GM19467 (cell line): Measurements from ENCODE around the gene ATIC.
A peak's percentile ranks its signal among the peaks of the same experiment; 100 is the strongest.

Experiments
- ATAC-seq: cut with Tn5 transposase; IDR thresholded peaks from one replicate; pipeline ENCODE4 v1.9.1; 2021; ENCODE audit warnings: mild to moderate bottlenecking, moderate library complexity; ENCODE audit not compliant: unreplicated experiment

ATIC gene

GRCh38 chr2:215314896-215315295, 3.0 kb downstream of the ATIC start:
- ATAC-seq, result no peak

GRCh38 chr2:215315301-215315700, 3.4 kb downstream of the ATIC start:
- ATAC-seq, result no peak

GRCh38 chr2:215316336-215316735, 4.5 kb downstream of the ATIC start:
- no peak for ATAC-seq

DNA sequence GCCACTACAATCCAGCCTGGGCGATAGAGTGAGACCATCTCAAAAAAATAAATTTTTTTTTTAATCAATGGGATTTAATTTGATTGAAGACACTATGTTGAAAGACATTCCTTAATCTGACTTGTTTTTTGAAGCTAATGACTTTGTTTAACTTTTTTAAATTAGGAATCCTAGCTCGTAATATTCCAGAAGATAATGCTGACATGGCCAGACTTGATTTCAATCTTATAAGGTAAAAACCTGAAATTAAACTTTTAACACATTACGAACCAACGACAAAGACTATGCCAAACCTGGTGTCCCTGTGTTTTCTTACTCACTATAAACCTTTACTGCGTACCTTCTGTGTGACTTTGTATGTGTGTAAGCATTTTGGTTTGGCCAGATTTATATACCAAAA, 7.6 kb downstream of the ATIC start:
- ATAC-seq, result no peak

DNA sequence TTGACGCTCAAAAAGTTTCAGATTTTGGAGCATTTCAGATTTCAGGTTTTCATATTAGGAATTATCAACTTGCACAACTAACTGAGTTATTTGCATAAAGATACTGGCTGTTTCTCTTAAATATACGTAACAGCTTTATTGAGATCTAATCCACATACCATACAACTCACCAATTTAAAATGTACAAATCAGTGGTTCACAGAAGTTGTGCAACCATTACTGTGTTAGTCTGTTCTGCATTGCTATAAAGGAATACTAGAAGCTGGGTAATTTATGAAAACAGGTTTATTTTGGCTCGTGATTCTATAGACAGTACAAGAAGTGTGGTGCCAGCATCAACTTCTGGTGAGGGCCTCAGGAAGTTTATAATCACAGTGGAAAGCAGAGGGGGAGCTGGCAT, 8.2 kb downstream of the ATIC start:
- no peak for ATAC-seq

DNA sequence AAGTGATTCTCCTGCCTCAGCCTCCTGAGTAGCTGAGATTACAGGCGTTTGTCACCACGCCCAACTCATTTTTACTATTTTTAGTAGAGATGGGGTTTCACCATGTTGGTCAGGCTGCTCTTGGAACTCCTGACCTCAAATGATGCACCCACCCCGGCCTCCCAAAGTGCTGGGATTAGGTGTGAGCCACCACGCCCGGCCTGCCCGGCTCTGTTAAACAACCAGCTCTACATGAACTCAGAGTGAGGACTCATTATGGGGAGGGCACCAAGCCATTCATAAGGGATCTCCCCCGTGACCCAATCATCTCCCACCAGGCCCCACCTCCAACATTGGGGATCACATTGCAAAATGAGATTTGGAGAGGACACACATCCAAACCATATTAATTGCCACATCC, 8.8 kb downstream of the ATIC start:
- no peak for ATAC-seq

- ATAC-seq, result no peak
These were observed 13.0 kb downstream of the ATIC start for GRCh38 chr2:215324811-215325210.

DNA sequence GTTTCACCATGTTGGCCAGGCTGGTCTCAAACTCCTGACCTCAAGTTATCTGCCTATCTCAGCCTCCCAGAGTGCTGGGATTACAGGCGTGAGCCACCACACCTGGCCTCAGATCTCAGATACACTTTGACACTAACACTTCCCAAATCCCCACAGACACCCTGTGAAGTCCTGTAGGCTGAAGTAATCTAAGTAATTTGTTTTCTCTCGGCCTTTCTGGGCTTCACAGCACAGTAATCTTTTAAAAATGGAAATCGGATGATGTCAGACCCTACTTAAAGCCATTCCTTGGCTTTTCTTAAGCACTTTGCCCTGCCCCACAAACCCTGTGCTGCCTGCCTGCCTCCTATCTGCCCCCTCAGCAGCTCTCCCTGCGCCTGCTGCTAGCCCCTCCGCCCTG, 16.2 kb downstream of the ATIC start:
- ATAC-seq, result no peak

GRCh38 chr2:215332872-215333595, 21.2 kb downstream of the ATIC start:
- ATAC-seq, result peak; percentile 57

- ATAC-seq, result no peak
These were observed 27.2 kb downstream of the ATIC start for GRCh38 chr2:215338883-215339679.

DNA sequence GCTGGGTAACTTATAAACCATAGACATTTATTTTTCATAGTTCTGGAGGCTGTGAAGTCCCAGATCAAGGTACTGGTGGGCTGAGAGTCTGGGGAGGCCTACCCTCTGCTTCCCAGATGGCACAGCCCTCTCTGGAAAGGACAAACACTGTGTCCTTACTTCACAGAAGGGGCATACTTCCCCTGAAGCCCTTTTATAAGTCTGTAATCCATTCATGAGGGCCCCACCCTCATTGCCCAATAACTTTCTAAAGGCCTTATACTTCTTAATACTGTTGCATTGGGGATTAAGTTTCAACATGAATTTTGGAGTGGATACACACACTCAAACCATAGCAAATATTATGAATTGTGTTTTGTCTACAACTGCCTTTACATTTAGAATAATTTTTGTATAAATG, 36.0 kb downstream of the ATIC start:
- ATAC-seq, result no peak

GRCh38 chr2:215352602-215353001, 40.7 kb downstream of the ATIC start:
- no peak for ATAC-seq

- no peak for ATAC-seq
These were observed 43.2 kb downstream of the ATIC start for GRCh38 chr2:215354771-215355695.

DNA sequence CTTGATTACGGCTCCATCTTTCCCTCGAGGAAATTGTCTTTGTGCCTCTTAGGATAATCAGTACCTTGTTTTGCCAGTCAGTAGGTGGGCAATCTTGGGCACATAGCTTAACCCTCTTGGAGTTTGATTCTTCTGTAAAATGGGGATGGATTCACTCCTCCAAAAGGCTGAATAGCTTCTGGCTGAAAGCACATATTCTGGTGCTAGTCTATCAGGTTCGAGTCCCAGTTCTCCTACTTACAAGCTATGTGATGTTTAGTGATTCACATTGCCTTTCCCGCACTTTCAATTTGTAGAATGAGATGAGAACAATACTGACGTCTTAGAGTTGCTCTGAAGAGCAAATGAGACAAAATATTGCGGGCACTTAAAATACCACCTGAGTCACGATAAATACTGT, 43.9 kb downstream of the ATIC start:
- ATAC-seq, result no peak

GRCh38 chr2:215356334-215356947, 44.6 kb downstream of the ATIC start:
- ATAC-seq, result no peak

GRCh38 chr2:215356948-215357461, 45.1 kb downstream of the ATIC start:
- ATAC-seq, result no peak

GRCh38 chr2:215357660-215358059, 45.8 kb downstream of the ATIC start:
- ATAC-seq, result no peak

- ATAC-seq, result no peak
These were observed 46.5 kb downstream of the ATIC start for GRCh38 chr2:215358312-215358845.

- no peak for ATAC-seq
These were observed 47.2 kb downstream of the ATIC start for GRCh38 chr2:215358891-215359575.

- no peak for ATAC-seq
These were observed 47.7 kb downstream of the ATIC start for GRCh38 chr2:215359576-215359922.
